Esophagus (tissue), 2 donors: ENCODE data around the gene LNPK. TPM values are rescaled to one million over a fixed set of nuclear protein-coding genes. Genes with fewer than 3 reads are reported as not detected.

Source experiments
- polyA plus RNA-seq, 2 donors: library from polyadenylated mRNA; stranded (reverse); fragments of 200-250 nt; gene quantifications; one replicate each; pipeline ENCODE4 v1.2.3, GENCODE V29; 2013
- donor health status: healthy with polysubstance abuse.
- donor health status: Bipolar disorder and iron deficiency.

LNPK gene
- polyA plus RNA-seq, 2 donors, result 5.9 to 6.0 TPM

Other genes starting within 250 kb of the LNPK start
- not detected for gene EVX2, start 81.7 kb upstream of the LNPK start, polyA plus RNA-seq
- gene HOXD13, start 90.5 kb upstream of the LNPK start, polyA plus RNA-seq, result not detected
- not detected for gene HOXD12, start 97.5 kb upstream of the LNPK start, polyA plus RNA-seq
- under 1 TPM in 1 of 2 donors, not detected in 1; 0.08 TPM for gene HOXD11, start 105.0 kb upstream of the LNPK start, polyA plus RNA-seq
- gene HOXD10, start 114.5 kb upstream of the LNPK start, polyA plus RNA-seq, result under 1 TPM; 0.18 to 0.31 TPM
- 1 to 10 TPM in 1 of 2 donors, under 1 TPM in 1; 0.99 to 2.4 TPM for gene HOXD9, start 120.5 kb upstream of the LNPK start, polyA plus RNA-seq
- gene HOXD8, start 127.4 kb upstream of the LNPK start, polyA plus RNA-seq, result 1 to 10 TPM; 1.0 to 1.3 TPM
- gene HOXD4, start 149.3 kb upstream of the LNPK start, polyA plus RNA-seq, result 1 to 10 TPM in 1 of 2 donors, under 1 TPM in 1; 0.61 to 1.0 TPM
- under 1 TPM; 0.35 to 0.77 TPM for gene HOXD3, start 155.0 kb upstream of the LNPK start, polyA plus RNA-seq
- gene HOXD1, start 186.4 kb upstream of the LNPK start, polyA plus RNA-seq, result under 1 TPM; 0.21 to 0.43 TPM